ENCODE data around the gene VANGL2. TPM values are rescaled to one million over a fixed set of nuclear protein-coding genes. Genes with fewer than 3 reads are reported as not detected.

The VANGL2 gene
- total and polyA plus RNA-seq, 9 of the 15 experiments (the other 6 are each of a cell fraction or from before 2014, with no cell fraction given) = 0.28 to 4.0 (median 0.98) TPM

DNA sequence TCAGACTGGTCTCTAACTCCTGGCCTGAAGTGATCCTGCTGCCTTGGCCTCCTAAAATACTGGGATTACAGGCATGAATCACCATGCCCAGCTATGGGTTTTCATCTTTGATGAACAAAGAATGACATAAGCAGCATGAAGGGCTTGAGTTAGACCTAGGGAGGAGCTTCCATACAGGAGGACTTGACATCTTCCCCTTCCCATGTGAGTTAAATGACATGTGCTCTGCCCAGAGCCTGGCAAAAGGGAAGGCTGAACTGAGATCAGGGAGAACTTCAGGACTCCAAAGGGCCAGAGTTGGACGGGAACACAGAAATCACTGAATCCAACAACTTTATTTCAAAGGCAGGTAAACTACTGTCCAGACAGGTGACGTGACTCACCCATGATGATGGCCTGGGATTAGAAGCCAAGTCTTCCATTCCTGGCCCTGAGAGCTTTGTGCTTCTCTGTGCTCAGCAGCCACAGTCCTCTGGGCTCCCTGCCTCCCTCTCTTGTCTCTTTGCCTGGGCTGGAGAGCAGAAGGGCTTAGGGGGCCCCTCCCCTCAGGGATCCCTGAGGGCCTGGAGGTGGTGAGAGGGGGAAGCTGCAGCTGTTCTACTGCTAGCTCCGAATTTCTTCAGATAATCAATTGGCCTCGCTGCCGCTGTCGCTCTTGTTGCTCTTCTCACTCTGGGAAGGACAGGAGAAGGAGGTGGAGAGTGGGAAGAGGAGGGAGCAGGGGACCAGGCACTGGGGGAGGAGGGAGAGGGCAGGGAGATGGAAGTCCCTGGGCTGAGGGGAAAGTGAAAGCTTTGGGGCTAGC is 25.9 kb upstream of the VANGL2 start:
- Histone ChIP-seq H3K4me2 (ENCODE audit: insufficient read depth, low read length) (no peak overlapping the region), H3K9me1 (ENCODE audit: control insufficient read depth, insufficient read depth, low read length) (no peaks in the 10 kb centered on the region), H2AFZ (ENCODE audit: low read depth, low read length) (peak overlapping the region; percentile 75; the same call in 1 of the 2 replicates), H3K27ac (ENCODE audit: extremely low read depth, low read depth, low read length) (no peak overlapping the region; the same call in 2 of the 3 replicates), H4K20me1 (replicated peaks; ENCODE audit: control insufficient read depth, insufficient read depth, low read length) (no peaks in the 10 kb centered on the region), H3K36me3 (ENCODE audit: control insufficient read depth, insufficient read depth, low read length) (no peaks in the 10 kb centered on the region), H3K4me1 (replicated peaks in 1 of 2; ENCODE audit: control insufficient read depth in 2 of 2, insufficient read depth in 2 of 2, low read length in 2 of 2) (peaks cover 20 to 22% of the 10 kb centered on the region in 2 experiments), H3K9me3 (replicated peaks; ENCODE audit: control insufficient read depth, insufficient read depth, low read depth, low read length) (no peaks in the 10 kb centered on the region), H3K79me2 (ENCODE audit: control insufficient read depth, insufficient read depth, low read length) (no peaks in the 10 kb centered on the region), H3K27me3 (ENCODE audit: control insufficient read depth in 2 of 2, insufficient read depth in 2 of 2, low read length in 2 of 2) (no peaks in the 10 kb centered on the region; a peak in 1 of 5 replicates), H3K4me3 (no peak overlapping the region), H3K9ac (ENCODE audit: insufficient read depth in 1 of 2, low read depth in 2 of 2, low read length in 2 of 2) (peak overlapping the region in 1 of 2 experiments; percentile 56; a peak in 1 of 4 replicates)
- intact Hi-C loops (cut with micrococcal nuclease) (loop anchor here (5.0 kb wide), 2 partner anchors 87 to 112 kb away; partner anchors contain the start of genes DCAF8 and PEX19), in situ Hi-C loops (cut with MboI) (loop anchor here (10.0 kb wide), 1 partner anchor 270 kb away; no protein-coding TSS in a partner anchor)
- POLR2A ChIA-PET = interaction anchor here (0.6 to 5.7 kb wide), 10 partner anchors 8 to 179 kb away, joined by 3 to 37 read pairs (median 3); partner anchors contain the start of gene NHLH1
- DNase-seq (ENCODE audit: extremely low read depth in 1 of 4, low spot score in 3 of 4) (no peak), FAIRE-seq (no peak), ATAC-seq (peak; percentile 51)
- WGBS (ENCODE audit: insufficient coverage, low coverage, missing lambda C conversion rate) = 52% methylated on average over 6 of the region's 6 CpGs
- BruUV-seq (replicated peaks) = no TSS peak
- TF ChIP-seq, protein P1, sequence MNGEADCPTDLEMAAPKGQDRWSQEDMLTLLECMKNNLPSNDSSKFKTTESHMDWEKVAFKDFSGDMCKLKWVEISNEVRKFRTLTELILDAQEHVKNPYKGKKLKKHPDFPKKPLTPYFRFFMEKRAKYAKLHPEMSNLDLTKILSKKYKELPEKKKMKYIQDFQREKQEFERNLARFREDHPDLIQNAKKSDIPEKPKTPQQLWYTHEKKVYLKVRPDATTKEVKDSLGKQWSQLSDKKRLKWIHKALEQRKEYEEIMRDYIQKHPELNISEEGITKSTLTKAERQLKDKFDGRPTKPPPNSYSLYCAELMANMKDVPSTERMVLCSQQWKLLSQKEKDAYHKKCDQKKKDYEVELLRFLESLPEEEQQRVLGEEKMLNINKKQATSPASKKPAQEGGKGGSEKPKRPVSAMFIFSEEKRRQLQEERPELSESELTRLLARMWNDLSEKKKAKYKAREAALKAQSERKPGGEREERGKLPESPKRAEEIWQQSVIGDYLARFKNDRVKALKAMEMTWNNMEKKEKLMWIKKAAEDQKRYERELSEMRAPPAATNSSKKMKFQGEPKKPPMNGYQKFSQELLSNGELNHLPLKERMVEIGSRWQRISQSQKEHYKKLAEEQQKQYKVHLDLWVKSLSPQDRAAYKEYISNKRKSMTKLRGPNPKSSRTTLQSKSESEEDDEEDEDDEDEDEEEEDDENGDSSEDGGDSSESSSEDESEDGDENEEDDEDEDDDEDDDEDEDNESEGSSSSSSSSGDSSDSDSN (IDR thresholded peaks at IDR 0.05; ENCODE audit: borderline replicate concordance in 1 of 2, low read depth in 2 of 2, low read length in 2 of 2) = no peak
- TF ChIP-seq, protein P2, sequence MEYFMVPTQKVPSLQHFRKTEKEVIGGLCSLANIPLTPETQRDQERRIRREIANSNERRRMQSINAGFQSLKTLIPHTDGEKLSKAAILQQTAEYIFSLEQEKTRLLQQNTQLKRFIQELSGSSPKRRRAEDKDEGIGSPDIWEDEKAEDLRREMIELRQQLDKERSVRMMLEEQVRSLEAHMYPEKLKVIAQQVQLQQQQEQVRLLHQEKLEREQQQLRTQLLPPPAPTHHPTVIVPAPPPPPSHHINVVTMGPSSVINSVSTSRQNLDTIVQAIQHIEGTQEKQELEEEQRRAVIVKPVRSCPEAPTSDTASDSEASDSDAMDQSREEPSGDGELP (CRISPR knock-in tag; IDR thresholded peaks at IDR 0.05; ENCODE audit: borderline replicate concordance) = peak; percentile 38; the same call in 1 of the 2 replicates
- TF ChIP-seq ZNF263 (CRISPR knock-in tag; IDR thresholded peaks at IDR 0.05; ENCODE audit: borderline replicate concordance) = peak; percentile 35; the same call in 1 of the 2 replicates
- 0 out of 2 replicates have a peak, but pooled peaks have one; percentile 16 for TF ChIP-seq VEZF1 (CRISPR knock-in tag; IDR thresholded peaks at IDR 0.05)
- CTCF ChIA-PET (ENCODE audit: low intra/inter-chr PET ratio) = no interaction called here

Data from K562 (cell line).